Gastroesophageal sphincter (tissue), 3 donors: ENCODE results near the gene TLCD2.

Experiments
- POLR2A ChIP-seq, 2 donors: fragments of 450-650 bp; IDR thresholded peaks; one replicate each; pipeline ENCODE4 v1.6.1; 2017; ENCODE audit warnings: antibody characterized with exemption in 2 of 2, mild to moderate bottlenecking in 2 of 2, moderate library complexity in 1 of 2
- POLR2AphosphoS5 ChIP-seq: sonication (generic); formaldehyde crosslinking; IDR thresholded peaks from one replicate; pipeline ENCODE4 v1.6.1; 2017; ENCODE audit warnings: antibody characterized with exemption
- TF ChIP-seq, protein P1 (sequence below), 4 experiments: fragments of 200-600 bp in 2 of 4; fragments of 450-650 bp in 2 of 4; sonication (generic) in 1 of 4; IDR thresholded peaks; one replicate each; pipeline ENCODE4 v1.5.1; 2017 to 2019; ENCODE audit warnings: antibody characterized with exemption in 4 of 4, mild to moderate bottlenecking in 2 of 4, moderate library complexity in 2 of 4

DNA sequence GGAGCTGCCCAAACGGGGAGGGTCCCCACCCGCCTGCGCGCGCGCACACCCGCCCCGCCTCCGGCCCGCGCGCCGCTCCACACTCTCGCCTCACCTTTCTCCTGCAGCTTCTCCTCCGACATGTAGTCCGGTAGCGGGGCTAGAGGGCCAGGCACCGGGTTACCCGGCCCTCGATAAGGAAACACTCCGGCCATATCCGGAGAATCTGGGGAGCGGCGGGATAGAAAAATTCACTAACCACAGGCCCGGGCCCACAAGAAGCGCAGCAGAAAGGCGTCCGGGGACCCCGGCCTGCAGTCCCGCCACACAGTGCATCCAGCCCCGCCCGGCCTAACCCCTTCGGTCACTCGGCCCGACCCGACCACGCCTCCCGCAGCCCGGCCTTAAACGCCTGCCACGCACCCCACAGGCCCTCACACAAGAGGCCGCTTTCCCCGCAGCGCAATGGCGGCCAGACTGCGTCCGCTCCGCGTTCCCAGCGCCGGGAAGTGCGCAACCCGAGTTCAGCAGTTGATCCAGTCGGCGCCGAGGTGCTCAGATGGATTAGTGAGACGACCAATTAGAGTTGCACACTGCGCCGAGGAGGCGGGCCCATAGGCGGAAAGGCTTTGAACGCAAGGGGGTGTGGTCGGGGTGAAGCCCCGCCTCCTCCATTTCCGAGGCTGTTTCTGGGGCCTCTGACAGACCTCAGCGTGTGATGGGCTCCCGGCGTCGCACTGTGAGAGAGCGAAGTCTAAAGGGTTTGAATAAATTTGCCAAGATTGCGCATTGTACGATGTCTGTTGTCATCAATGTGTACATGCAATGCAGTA is 25.6 kb downstream of the TLCD2 start, which contains the start of gene PRPF8:
- TF ChIP-seq, protein P1, sequence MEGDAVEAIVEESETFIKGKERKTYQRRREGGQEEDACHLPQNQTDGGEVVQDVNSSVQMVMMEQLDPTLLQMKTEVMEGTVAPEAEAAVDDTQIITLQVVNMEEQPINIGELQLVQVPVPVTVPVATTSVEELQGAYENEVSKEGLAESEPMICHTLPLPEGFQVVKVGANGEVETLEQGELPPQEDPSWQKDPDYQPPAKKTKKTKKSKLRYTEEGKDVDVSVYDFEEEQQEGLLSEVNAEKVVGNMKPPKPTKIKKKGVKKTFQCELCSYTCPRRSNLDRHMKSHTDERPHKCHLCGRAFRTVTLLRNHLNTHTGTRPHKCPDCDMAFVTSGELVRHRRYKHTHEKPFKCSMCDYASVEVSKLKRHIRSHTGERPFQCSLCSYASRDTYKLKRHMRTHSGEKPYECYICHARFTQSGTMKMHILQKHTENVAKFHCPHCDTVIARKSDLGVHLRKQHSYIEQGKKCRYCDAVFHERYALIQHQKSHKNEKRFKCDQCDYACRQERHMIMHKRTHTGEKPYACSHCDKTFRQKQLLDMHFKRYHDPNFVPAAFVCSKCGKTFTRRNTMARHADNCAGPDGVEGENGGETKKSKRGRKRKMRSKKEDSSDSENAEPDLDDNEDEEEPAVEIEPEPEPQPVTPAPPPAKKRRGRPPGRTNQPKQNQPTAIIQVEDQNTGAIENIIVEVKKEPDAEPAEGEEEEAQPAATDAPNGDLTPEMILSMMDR (IDR thresholded peaks at IDR 0.05), result peak in 2 of 4 experiments; percentile 6 to 23
- TF ChIP-seq POLR2AphosphoS5 (peak; percentile 99), POLR2A (IDR thresholded peaks at IDR 0.05) (peak; percentile 90 to 95)
